ENCODE results near the gene TSPAN9.

The TSPAN9 gene

DNA sequence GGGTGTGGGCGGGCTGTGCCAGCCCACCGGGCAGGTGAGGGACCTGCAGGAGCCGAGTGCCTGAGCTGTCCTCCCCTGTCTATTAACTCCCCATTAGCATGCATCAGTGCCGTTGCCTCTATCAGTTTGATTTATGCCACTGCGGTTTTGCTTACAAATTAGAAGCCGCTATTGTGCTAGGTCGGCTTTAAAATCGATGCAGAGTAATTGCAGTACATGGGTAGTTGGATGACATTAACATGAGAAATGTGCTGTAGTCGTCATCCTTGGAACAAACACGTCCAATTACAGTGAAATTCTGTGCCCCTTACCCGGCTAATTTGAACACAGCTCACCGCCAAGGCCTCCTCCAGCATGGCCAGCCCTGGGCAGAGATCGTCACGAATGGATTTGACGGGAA lies 145.8 kb downstream of the TSPAN9 start:
- Histone ChIP-seq H3K4me1 (ENCODE audit: insufficient read depth, low read length) (peaks cover 15% of the 10 kb centered on the region), H2AFZ (ENCODE audit: low read depth, low read length) (no peak overlapping the region), H3K27me3 (ENCODE audit: insufficient read depth, low read length) (no peaks in the 10 kb centered on the region), H3K36me3 (ENCODE audit: insufficient read depth, low read length) (no peaks in the 10 kb centered on the region), H3K4me3 (ENCODE audit: low read length) (no peak overlapping the region), H3K9me3 (ENCODE audit: low read length) (no peaks in the 10 kb centered on the region)

DNA sequence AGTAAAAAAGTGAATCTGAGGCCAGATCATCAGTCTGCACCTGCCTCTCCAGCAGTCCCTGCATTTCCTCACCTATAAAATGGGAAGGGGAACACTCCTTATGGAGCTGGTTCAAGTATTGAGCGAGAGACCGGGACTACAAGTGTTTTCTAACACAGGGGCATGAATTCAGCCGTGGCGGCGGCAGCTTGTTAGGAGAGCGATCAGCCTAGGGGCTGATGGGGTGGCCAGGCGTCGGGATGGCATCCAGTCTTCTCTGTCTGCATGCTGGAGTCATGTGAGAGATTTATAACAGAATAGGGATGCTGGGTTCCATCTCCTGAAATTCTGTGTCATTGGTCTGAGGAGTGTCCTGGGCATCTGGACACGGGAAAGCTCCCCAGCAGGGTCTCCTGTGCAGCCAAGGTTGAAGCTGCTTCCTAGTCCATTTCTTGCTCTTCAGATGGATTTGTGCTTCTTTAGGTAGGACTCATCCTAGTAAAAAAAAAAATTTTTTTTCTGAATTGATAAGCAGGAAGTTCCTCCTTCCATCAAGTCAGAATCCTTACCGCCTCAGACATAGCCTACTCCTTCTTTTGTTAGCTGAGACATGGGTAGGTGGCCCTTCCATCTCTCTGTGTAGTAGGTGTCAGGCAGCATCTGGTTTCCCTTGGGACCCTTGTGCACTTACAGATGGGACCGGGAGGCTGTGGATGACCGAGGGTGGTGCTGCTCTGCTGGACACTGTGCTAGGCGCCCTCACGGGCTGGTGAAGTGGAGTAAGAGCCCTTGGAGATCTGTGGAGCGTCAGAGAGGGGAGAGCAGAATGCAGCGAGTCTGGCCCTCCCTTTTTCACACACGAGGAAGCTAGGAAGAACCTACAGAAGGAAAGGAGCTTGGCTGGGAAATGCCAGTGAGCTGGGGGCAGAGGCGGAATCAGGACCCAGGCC lies 146.7 kb downstream of the TSPAN9 start:
- Histone ChIP-seq H3K4me1 (ENCODE audit: insufficient read depth, low read length) (peaks cover 7% of the 10 kb centered on the region), H3K36me3 (ENCODE audit: insufficient read depth, low read length) (no peaks in the 10 kb centered on the region), H3K4me3 (ENCODE audit: low read length) (no peak overlapping the region), H3K27me3 (ENCODE audit: insufficient read depth, low read length) (no peaks in the 10 kb centered on the region), H3K9me3 (ENCODE audit: low read length) (peaks cover 5% of the 10 kb centered on the region), H2AFZ (ENCODE audit: low read depth, low read length) (no peak overlapping the region)

DNA sequence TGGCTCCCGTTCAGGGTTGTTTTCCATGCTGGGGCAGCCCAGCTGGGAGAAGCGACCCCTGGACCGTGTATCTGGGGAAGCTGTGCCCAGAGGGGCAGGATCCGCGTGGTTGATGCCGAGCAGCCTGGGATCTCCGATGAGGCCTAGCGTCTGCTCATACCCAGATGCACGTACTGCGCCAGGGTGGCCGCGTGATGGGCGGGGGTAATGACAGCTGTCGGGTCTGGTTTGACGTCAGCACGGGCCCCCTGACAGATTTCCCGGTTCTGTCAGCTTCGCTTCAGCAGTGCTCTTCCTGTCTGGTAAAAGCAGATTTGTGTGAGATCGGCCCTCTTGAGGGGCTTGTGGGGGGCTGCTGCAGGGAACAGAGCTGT lies 147.3 kb downstream of the TSPAN9 start:
- H3K36me3 ChIP-seq (ENCODE audit: insufficient read depth, low read length) = no peaks in the 10 kb centered on the region
- no peaks in the 10 kb centered on the region for H3K27me3 ChIP-seq (ENCODE audit: insufficient read depth, low read length)
- H3K4me3 ChIP-seq (ENCODE audit: low read length) = no peak overlapping the region
- peaks cover under 1% of the 10 kb centered on the region for H3K4me1 ChIP-seq (ENCODE audit: insufficient read depth, low read length)
- no peak overlapping the region for H2AFZ ChIP-seq (ENCODE audit: low read depth, low read length)
- peaks cover 6% of the 10 kb centered on the region for H3K9me3 ChIP-seq (ENCODE audit: low read length)

DNA sequence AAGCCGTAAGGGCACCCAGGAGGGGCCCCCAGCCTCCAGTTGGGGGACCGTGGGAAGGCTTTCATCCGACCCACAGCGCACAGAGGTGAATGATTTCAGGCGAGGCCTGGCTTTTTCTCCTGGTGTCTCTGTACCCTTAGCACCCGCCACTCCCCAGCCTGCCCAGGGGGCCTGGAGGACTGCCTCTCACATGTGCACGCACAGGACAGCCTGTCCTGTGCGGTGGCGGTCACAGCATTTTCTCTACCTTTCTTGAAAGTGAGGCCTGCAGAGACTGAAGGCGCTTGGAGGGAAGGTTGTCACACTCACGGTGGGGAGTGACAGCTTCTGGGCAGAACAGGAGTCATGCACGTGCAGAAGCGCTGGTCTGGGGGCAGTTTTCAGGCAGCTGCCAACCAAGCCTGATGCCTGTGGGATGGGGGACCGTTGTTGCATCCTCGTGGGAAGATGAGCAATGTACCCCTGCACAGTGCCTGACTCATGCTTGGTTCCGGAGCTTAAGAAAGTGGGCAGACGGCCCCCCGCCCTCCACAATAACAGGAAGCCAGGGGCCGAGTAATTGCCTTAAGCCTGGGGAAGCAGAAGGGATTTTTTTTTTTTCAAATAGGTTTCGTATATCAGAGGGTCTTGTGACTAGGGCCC lies 148.1 kb downstream of the TSPAN9 start:
- Histone ChIP-seq H3K36me3 (ENCODE audit: insufficient read depth, low read length) (no peaks in the 10 kb centered on the region), H3K4me1 (ENCODE audit: insufficient read depth, low read length) (no peaks in the 10 kb centered on the region), H3K9me3 (ENCODE audit: low read length) (peaks cover 6% of the 10 kb centered on the region), H3K4me3 (ENCODE audit: low read length) (no peak overlapping the region), H2AFZ (ENCODE audit: low read depth, low read length) (no peak overlapping the region), H3K27me3 (ENCODE audit: insufficient read depth, low read length) (no peaks in the 10 kb centered on the region)

DNA sequence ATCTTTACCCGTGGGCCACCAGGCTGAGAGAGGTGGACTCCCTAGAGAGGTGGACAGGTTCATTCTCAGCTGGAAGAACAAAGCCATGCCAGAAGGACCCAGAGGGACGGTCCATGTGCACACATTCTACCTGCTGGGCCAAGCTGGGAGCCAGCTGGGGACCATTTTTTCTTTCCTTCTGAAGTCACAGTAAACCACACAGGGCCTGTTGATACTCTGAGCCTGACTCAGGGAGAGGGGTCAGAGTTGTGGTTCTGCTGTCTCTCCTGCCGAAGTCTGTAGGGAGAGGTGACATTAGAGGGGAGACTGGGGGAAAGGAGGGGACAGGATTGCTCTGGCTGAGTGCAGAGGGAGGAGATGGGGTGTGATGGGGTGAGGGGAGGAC lies 148.6 kb downstream of the TSPAN9 start:
- Histone ChIP-seq H3K27me3 (ENCODE audit: insufficient read depth, low read length) (no peaks in the 10 kb centered on the region), H3K4me1 (ENCODE audit: insufficient read depth, low read length) (no peaks in the 10 kb centered on the region), H2AFZ (ENCODE audit: low read depth, low read length) (no peak overlapping the region), H3K36me3 (ENCODE audit: insufficient read depth, low read length) (no peaks in the 10 kb centered on the region), H3K9me3 (ENCODE audit: low read length) (peaks cover 6% of the 10 kb centered on the region), H3K4me3 (ENCODE audit: low read length) (no peak overlapping the region)

DNA sequence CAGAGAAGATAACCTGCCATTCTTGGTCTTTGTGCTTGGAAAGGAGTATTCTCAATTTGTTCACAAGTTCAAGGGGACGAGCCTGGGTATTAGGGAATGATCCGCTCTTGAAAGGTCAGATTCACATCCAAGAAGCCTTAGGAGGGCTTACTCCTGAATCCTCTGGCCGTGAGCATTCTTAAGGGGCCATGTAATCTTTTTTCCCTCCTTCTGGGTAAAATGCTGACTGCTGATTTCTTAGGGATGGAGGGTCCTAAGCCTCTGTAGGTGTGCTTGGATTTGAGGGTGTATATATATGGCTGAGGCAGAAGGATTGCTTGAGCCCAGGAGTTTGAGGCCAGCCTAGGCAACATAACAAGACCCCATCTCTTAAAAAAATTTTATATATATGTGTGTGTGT lies 149.1 kb downstream of the TSPAN9 start:
- Histone ChIP-seq H3K4me3 (ENCODE audit: low read length) (no peak overlapping the region), H3K9me3 (ENCODE audit: low read length) (peaks cover 6% of the 10 kb centered on the region), H3K27me3 (ENCODE audit: insufficient read depth, low read length) (no peaks in the 10 kb centered on the region), H3K36me3 (ENCODE audit: insufficient read depth, low read length) (no peaks in the 10 kb centered on the region), H3K4me1 (ENCODE audit: insufficient read depth, low read length) (no peaks in the 10 kb centered on the region), H2AFZ (ENCODE audit: low read depth, low read length) (no peak overlapping the region)

DNA sequence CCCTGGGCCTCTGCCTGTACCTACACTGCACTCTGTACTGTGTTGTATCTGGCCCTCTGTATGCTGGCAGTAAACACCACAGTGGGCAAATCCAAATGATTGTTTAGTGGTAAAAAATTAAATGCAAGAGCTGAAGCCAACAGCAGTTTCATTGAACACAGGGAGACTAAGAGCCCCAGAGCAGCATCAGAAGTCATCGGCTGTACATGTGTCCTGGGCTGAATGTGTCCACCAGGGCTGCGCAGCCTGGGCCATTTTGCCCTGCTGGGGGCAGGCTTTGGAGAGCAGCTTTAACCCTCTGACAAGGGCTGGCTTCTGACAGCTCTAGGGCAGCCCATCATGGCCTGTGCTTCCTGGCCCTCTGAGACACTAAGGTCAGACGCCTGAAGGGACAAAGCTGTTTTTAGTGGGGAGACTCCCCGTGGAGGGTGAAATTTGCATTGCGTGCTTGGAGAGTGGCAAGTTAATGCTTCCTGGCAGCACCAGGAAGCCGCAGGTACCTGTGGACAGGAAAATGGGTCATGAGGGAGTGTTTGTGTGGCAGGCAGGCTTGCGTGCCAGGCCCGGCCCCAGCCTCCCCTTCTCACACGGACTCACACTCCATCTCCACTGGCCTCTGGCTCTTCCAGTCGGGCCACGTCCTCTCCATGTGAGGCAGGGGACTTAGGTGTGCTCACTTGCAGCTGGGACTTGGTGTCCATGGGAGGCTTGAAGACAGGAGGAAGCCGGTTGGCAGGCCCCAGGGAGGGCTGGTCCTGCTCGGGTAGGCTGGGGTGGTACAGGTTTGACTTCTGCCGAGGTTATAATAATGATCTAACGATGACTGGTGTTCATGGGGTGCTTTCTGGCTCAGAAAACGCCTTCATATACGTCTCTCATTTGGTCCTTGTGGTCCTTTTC lies 150.1 kb downstream of the TSPAN9 start:
- Histone ChIP-seq H3K9me3 (ENCODE audit: low read length) (peaks cover 6% of the 10 kb centered on the region), H3K4me3 (ENCODE audit: low read length) (no peak overlapping the region), H3K27me3 (ENCODE audit: insufficient read depth, low read length) (no peaks in the 10 kb centered on the region), H3K4me1 (ENCODE audit: insufficient read depth, low read length) (no peaks in the 10 kb centered on the region), H3K36me3 (ENCODE audit: insufficient read depth, low read length) (no peaks in the 10 kb centered on the region), H2AFZ (ENCODE audit: low read depth, low read length) (no peak overlapping the region)

DNA sequence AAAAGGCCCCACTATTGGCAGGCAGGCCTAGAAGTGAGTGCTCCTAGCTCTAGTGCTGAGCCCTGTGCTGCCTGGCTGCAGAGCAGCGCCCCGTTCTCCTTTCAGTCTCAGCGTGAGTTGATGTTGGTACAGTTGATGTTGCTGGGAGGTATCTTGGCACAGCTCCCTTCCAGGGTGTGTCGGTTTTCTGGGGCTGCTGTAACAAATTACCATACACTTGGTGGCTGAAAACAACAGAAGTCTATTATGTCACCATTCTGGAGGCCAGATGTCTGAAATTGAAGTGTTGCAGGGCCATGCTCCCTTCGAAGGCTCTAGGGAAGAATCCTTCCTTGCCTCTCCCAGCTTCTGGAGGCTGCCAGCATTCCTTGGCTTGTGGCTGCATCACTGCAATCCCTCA lies 151.4 kb downstream of the TSPAN9 start:
- no peak overlapping the region for H2AFZ ChIP-seq (ENCODE audit: low read depth, low read length)
- peaks cover 6% of the 10 kb centered on the region for H3K9me3 ChIP-seq (ENCODE audit: low read length)
- no peaks in the 10 kb centered on the region for H3K27me3 ChIP-seq (ENCODE audit: insufficient read depth, low read length)
- H3K4me3 ChIP-seq (ENCODE audit: low read length) = no peak overlapping the region
- H3K36me3 ChIP-seq (ENCODE audit: insufficient read depth, low read length) = no peaks in the 10 kb centered on the region
- peaks cover under 1% of the 10 kb centered on the region for H3K4me1 ChIP-seq (ENCODE audit: insufficient read depth, low read length)

DNA sequence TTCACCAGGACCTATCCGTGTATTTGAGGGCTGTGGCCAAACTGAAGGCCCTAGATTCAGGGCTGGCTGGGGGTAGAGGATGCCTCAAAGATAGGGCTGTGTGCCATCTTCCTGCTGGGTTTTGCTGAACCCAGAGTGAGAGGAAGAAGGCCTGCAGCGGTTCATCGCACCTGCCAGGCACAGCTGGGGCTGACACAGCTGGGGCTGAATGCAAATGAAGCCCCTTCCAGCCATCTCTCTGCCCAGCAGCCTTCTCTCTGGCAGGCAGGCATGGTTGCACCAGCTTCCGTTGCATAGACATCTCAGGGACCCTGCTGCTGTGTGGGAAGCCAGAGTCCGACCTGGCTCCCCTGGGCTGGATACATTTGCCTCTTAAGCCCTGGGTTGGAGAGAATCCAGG lies 152.4 kb downstream of the TSPAN9 start:
- H3K9me3 ChIP-seq (ENCODE audit: low read length) = peaks cover 6% of the 10 kb centered on the region
- H3K4me3 ChIP-seq (ENCODE audit: low read length) = no peak overlapping the region
- no peaks in the 10 kb centered on the region for H3K27me3 ChIP-seq (ENCODE audit: insufficient read depth, low read length)
- H3K36me3 ChIP-seq (ENCODE audit: insufficient read depth, low read length) = no peaks in the 10 kb centered on the region
- no peak overlapping the region for H2AFZ ChIP-seq (ENCODE audit: low read depth, low read length)
- H3K4me1 ChIP-seq (ENCODE audit: insufficient read depth, low read length) = peaks cover 2% of the 10 kb centered on the region

DNA sequence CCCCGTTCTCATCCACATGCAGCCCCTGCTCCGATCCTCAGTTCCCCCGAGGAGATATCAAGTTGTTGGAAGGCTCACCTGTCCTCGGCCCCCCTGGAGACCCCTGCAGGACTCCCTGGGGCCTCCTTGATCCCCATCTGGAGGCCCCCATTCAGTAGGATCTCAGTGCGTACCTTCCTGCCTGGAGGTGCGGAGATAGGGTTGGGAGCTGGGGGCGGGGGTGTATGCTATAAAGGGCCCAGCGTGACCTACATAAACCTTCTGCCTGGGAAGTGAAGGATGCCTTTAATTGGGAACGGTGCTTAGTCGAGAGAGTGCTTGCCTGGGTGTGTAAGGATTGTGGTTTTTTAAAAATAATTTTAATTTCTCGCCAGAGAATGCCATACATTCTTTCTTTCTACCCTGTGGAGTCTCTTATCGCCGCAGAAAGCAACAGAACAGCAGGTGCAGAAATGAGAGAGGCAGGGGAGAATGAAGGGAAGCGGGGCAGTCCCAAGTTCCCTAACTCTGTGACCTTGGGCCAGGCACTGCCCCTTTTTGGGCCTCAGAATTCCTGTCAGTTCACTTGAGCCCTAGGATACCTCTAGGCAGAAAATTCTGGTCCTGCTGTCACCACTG lies 153.7 kb downstream of the TSPAN9 start:
- Histone ChIP-seq H3K9me3 (ENCODE audit: low read length) (peaks cover 6% of the 10 kb centered on the region), H3K4me1 (ENCODE audit: insufficient read depth, low read length) (peaks cover 2% of the 10 kb centered on the region)

DNA sequence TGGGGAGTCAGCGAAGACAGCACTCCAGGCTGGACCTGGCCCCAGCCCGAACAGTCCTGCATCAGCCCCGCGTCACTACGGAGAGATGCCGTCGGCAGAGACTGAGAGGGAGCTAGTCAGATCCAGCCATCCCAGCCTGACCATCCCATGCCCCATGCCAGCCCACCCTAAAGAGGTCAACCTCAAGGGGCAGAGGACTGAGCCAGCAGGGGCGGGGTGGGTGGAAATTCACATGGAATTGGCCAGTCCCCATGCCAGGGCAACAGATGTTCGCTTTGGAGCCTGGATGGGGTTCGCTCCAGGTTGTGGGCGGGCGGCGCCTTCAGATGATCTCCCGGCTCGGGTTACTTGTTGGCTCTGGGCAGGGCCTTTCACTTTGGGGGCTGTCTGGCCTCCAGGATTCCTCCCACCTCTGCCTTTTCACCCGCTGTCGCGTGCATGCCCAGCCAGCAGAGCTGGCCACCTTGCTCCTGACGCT lies 154.3 kb downstream of the TSPAN9 start:
- Histone ChIP-seq H3K4me1 (ENCODE audit: insufficient read depth, low read length) (peaks cover 2% of the 10 kb centered on the region), H3K9me3 (ENCODE audit: low read length) (peaks cover 6% of the 10 kb centered on the region), H2AFZ (ENCODE audit: low read depth, low read length) (no peak overlapping the region), H3K27me3 (ENCODE audit: insufficient read depth, low read length) (no peaks in the 10 kb centered on the region), H3K4me3 (ENCODE audit: low read length) (no peak overlapping the region), H3K36me3 (ENCODE audit: insufficient read depth, low read length) (no peaks in the 10 kb centered on the region)

More for the DNA sequence above, 153.7 kb downstream of the TSPAN9 start:
- no peaks in the 10 kb centered on the region for H3K36me3 ChIP-seq (ENCODE audit: insufficient read depth, low read length)
- H3K27me3 ChIP-seq (ENCODE audit: insufficient read depth, low read length) = no peaks in the 10 kb centered on the region
- H2AFZ ChIP-seq (ENCODE audit: low read depth, low read length) = no peak overlapping the region
- no peak overlapping the region for H3K4me3 ChIP-seq (ENCODE audit: low read length)

DNA sequence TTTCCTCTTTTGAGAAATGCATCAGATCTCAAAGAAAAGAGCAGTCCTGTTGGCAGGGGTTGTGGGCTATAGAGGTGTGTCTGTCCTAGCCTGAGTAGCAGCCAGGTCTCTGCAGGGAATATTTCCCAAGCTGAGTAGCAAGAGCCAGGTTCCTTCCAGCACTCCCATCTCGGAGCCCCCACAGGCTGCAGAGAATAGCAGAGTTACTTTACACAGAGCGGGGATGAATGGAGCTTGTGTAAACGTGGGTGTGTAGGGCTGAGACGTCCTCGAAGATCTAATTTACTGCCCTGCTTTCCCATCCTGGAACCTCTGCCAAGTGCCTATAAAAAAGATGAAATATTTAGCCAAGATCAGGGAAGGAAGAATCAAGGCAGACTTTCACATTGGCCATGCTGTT lies 156.6 kb downstream of the TSPAN9 start:
- Histone ChIP-seq H3K9me3 (ENCODE audit: low read length) (peaks cover 1% of the 10 kb centered on the region), H3K4me1 (ENCODE audit: insufficient read depth, low read length) (peaks cover 2% of the 10 kb centered on the region), H3K4me3 (ENCODE audit: low read length) (no peak overlapping the region), H3K36me3 (ENCODE audit: insufficient read depth, low read length) (no peaks in the 10 kb centered on the region), H3K27me3 (ENCODE audit: insufficient read depth, low read length) (no peaks in the 10 kb centered on the region), H2AFZ (ENCODE audit: low read depth, low read length) (no peak overlapping the region)
